Osteocyte (in vitro differentiated cells): ENCODE results near the gene DENND4A. TPM values are rescaled to one million over a fixed set of nuclear protein-coding genes. Genes with fewer than 3 reads are reported as not detected.

Experiments used
- DNase-seq: peaks from one replicate; pipeline ENCODE4 v3.0.0; 2021; ENCODE audit warnings: mixed read lengths; ENCODE audit not compliant: unreplicated experiment; ENCODE audit errors: extremely low spot score
- H3K27ac Mint-ChIP-seq: one replicate; pipeline ENCODE4 v1.8.0; 2021; ENCODE audit warnings: mild to moderate bottlenecking, mixed read lengths; ENCODE audit not compliant: unreplicated experiment
- H3K27me3 Mint-ChIP-seq: one replicate; pipeline ENCODE4 v1.8.0; 2021; ENCODE audit warnings: mixed read lengths; ENCODE audit not compliant: unreplicated experiment
- H3K36me3 Mint-ChIP-seq: one replicate; pipeline ENCODE4 v1.8.0; 2021; ENCODE audit warnings: mixed read lengths; ENCODE audit not compliant: unreplicated experiment
- H3K4me1 Mint-ChIP-seq: one replicate; pipeline ENCODE4 v1.8.0; 2021; ENCODE audit warnings: mixed read lengths; ENCODE audit not compliant: unreplicated experiment
- H3K4me3 Mint-ChIP-seq: one replicate; pipeline ENCODE4 v1.8.0; 2021; ENCODE audit warnings: mild to moderate bottlenecking, moderate library complexity, mixed read lengths; ENCODE audit not compliant: unreplicated experiment
- H3K9me3 Mint-ChIP-seq: one replicate; pipeline ENCODE4 v1.8.0; 2021; ENCODE audit warnings: mixed read lengths; ENCODE audit not compliant: unreplicated experiment
- CTCF ChIP-seq: fragments of 200-600 bp; sonication (generic); IDR thresholded peaks from 2 replicates; pipeline ENCODE4 v1.5.0; 2021; ENCODE audit warnings: antibody characterized with exemption, mild to moderate bottlenecking, moderate library complexity
- total RNA-seq: library from RNA; stranded (reverse); gene quantifications from 2 replicates; pipeline ENCODE4 v1.2.1, GENCODE V29; 2021

The DENND4A gene
- total RNA-seq, 1 donor from 2014 or later = 24.5 TPM

- DNase-seq = no peak
- no peak overlapping the region for H3K4me3 Mint-ChIP-seq
- H3K27me3 Mint-ChIP-seq = no peaks in the 10 kb centered on the region
- H3K36me3 Mint-ChIP-seq = peaks cover 25% of the 10 kb centered on the region
- no peak overlapping the region for H3K27ac Mint-ChIP-seq
- peaks cover 22% of the 10 kb centered on the region for H3K4me1 Mint-ChIP-seq
- TF ChIP-seq CTCF = no peak
- no peaks in the 10 kb centered on the region for H3K9me3 Mint-ChIP-seq
These were observed 140.0 kb downstream of the DENND4A start for GRCh38 chr15:65651831-65652749.

GRCh38 chr15:65651042-65651322 lies 141.1 kb downstream of the DENND4A start:
- H3K4me1 Mint-ChIP-seq = peaks cover 30% of the 10 kb centered on the region
- TF ChIP-seq CTCF = no peak
- H3K27me3 Mint-ChIP-seq = no peaks in the 10 kb centered on the region
- H3K27ac Mint-ChIP-seq = no peak overlapping the region
- DNase-seq = no peak
- no peaks in the 10 kb centered on the region for H3K9me3 Mint-ChIP-seq
- no peak overlapping the region for H3K4me3 Mint-ChIP-seq
- peaks cover 22% of the 10 kb centered on the region for H3K36me3 Mint-ChIP-seq

GRCh38 chr15:65650312-65651041 lies 141.6 kb downstream of the DENND4A start:
- Mint-ChIP-seq H3K27me3 (no peaks in the 10 kb centered on the region), H3K27ac (no peak overlapping the region), H3K36me3 (peaks cover 19% of the 10 kb centered on the region), H3K4me1 (peaks cover 30% of the 10 kb centered on the region), H3K4me3 (no peak overlapping the region), H3K9me3 (no peaks in the 10 kb centered on the region)
- DNase-seq = no peak
- no peak for TF ChIP-seq CTCF

GRCh38 chr15:65646486-65646885 lies 145.6 kb downstream of the DENND4A start:
- Mint-ChIP-seq H3K4me3 (no peak overlapping the region), H3K27ac (peak overlapping the region; percentile 32), H3K4me1 (peaks cover 8% of the 10 kb centered on the region), H3K9me3 (no peaks in the 10 kb centered on the region), H3K36me3 (peaks cover 12% of the 10 kb centered on the region), H3K27me3 (no peaks in the 10 kb centered on the region)
- no peak for DNase-seq
- no peak for TF ChIP-seq CTCF

GRCh38 chr15:65645392-65645791 lies 146.7 kb downstream of the DENND4A start:
- Mint-ChIP-seq H3K36me3 (peaks cover 10% of the 10 kb centered on the region), H3K9me3 (no peaks in the 10 kb centered on the region), H3K4me1 (peaks cover 8% of the 10 kb centered on the region), H3K27ac (no peak overlapping the region), H3K27me3 (no peaks in the 10 kb centered on the region), H3K4me3 (no peak overlapping the region)
- no peak for TF ChIP-seq CTCF
- DNase-seq = no peak
